ENCODE data around the gene B4GALT5.

DNA sequence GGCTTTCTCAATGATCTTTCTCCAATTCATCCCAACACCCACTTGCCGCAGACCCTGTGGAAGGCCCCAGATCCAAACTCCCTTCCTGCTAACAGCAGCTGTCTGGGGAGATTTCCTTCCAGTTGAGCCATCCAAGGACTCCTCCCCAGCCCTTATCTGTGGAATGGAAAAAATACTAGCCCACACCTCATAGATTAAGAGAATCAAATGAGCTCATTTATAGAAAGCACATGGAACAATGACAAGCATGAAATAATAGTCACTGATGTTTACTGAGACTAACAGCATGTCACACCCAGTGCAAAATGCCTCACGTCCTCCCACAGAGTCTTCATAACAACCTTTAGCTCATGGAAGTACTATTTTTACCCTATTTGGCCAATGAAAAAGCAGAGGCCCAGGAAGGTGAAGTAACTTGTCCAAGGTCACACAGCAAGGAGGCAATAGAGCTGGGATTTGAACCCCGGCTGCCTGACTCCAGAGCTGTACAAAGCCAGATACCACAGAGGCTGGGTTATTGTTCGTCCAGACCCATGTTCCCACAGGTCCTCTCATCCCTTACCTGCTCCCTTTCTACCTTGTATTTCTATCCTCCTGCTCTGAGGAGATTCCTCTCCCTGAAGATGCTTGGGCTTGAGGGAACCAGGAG is 122.3 kb downstream of the B4GALT5 start:
- no peak for TF ChIP-seq CTCF (IDR thresholded peaks at IDR 0.05)
- peak; percentile 16 to 49 for TF ChIP-seq POLR2AphosphoS5 (IDR thresholded peaks at IDR 0.05)
- peak in 2 of 4 donors; percentile 59 to 63 for TF ChIP-seq EP300 (IDR thresholded peaks at IDR 0.05)
- TF ChIP-seq POLR2A (IDR thresholded peaks at IDR 0.05), result no peak
